ENCODE measurements around the gene ENO2. TPM values are rescaled to one million over a fixed set of nuclear protein-coding genes. Genes with fewer than 3 reads are reported as not detected.
A peak's percentile ranks its signal among the peaks of the same experiment; 100 is the strongest.

The ENO2 gene
- total RNA-seq, 4 donors from 2014 or later: 14.0 to 25.8 (median 15.9) TPM

DNA sequence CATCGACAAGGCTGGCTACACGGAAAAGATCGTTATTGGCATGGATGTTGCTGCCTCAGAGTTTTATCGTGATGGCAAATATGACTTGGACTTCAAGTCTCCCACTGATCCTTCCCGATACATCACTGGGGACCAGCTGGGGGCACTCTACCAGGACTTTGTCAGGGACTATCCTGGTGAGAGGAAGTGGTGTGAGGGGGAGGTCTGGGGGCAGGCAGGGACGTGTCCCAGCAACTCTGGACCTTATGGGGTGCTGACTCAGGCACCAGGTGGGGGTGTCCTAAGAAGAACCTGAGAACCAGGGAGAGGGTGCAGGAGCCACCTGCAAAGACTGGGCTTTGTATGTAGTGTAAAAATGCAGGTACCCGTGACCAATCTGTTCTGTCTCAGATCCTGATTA lies 5.2 kb downstream of the ENO2 start:
- Histone ChIP-seq H3K4me1 (peaks cover 0 to 29% (median 13%) of the 10 kb centered on the region in 4 donors), H3K27me3 (no peaks in the 10 kb centered on the region), H3K36me3 (peaks cover 0 to 70% (median 0%) of the 10 kb centered on the region in 3 donors), H3K27ac (no peak overlapping the region), H3K4me3 (no peak overlapping the region), H3K9me3 (no peaks in the 10 kb centered on the region)
- DNase-seq (ENCODE audit: low spot score in 2 of 2): no peak
- no peak for TF ChIP-seq POLR2A (IDR thresholded peaks at IDR 0.05)
- TF ChIP-seq, protein P1, sequence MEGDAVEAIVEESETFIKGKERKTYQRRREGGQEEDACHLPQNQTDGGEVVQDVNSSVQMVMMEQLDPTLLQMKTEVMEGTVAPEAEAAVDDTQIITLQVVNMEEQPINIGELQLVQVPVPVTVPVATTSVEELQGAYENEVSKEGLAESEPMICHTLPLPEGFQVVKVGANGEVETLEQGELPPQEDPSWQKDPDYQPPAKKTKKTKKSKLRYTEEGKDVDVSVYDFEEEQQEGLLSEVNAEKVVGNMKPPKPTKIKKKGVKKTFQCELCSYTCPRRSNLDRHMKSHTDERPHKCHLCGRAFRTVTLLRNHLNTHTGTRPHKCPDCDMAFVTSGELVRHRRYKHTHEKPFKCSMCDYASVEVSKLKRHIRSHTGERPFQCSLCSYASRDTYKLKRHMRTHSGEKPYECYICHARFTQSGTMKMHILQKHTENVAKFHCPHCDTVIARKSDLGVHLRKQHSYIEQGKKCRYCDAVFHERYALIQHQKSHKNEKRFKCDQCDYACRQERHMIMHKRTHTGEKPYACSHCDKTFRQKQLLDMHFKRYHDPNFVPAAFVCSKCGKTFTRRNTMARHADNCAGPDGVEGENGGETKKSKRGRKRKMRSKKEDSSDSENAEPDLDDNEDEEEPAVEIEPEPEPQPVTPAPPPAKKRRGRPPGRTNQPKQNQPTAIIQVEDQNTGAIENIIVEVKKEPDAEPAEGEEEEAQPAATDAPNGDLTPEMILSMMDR (IDR thresholded peaks at IDR 0.05): no peak
- no peak for TF ChIP-seq EP300 (IDR thresholded peaks at IDR 0.05)
- WGBS, 2 donors: 70% methylated on average over 7 of the region's 7 CpGs

DNA sequence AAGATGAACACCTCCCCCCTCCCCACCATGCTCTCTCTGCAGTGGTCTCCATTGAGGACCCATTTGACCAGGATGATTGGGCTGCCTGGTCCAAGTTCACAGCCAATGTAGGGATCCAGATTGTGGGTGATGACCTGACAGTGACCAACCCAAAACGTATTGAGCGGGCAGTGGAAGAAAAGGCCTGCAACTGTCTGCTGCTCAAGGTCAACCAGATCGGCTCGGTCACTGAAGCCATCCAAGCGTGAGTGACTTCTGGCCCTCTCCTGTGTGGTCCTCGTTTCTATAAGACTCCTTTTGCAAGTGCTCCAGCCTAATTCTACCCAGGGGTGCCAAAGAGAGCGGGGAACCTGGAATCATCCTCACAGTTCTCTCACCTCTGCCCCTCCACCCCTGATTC lies 7.2 kb downstream of the ENO2 start:
- H3K27ac ChIP-seq: no peak overlapping the region
- DNase-seq (ENCODE audit: low spot score in 2 of 2): no peak
- TF ChIP-seq, protein P1 (IDR thresholded peaks at IDR 0.05): no peak
- TF ChIP-seq EP300 (IDR thresholded peaks at IDR 0.05): no peak
- TF ChIP-seq POLR2A (IDR thresholded peaks at IDR 0.05): no peak
- no peak overlapping the region for H3K4me3 ChIP-seq
- H3K9me3 ChIP-seq: no peaks in the 10 kb centered on the region
- H3K4me1 ChIP-seq: peaks cover 3 to 30% (median 16%) of the 10 kb centered on the region in 4 donors
- no peaks in the 10 kb centered on the region for H3K27me3 ChIP-seq
- WGBS, 2 donors: 81 to 82% methylated on average over 7 of the region's 7 CpGs
- H3K36me3 ChIP-seq: peaks cover 0 to 65% (median 0%) of the 10 kb centered on the region in 3 donors

DNA sequence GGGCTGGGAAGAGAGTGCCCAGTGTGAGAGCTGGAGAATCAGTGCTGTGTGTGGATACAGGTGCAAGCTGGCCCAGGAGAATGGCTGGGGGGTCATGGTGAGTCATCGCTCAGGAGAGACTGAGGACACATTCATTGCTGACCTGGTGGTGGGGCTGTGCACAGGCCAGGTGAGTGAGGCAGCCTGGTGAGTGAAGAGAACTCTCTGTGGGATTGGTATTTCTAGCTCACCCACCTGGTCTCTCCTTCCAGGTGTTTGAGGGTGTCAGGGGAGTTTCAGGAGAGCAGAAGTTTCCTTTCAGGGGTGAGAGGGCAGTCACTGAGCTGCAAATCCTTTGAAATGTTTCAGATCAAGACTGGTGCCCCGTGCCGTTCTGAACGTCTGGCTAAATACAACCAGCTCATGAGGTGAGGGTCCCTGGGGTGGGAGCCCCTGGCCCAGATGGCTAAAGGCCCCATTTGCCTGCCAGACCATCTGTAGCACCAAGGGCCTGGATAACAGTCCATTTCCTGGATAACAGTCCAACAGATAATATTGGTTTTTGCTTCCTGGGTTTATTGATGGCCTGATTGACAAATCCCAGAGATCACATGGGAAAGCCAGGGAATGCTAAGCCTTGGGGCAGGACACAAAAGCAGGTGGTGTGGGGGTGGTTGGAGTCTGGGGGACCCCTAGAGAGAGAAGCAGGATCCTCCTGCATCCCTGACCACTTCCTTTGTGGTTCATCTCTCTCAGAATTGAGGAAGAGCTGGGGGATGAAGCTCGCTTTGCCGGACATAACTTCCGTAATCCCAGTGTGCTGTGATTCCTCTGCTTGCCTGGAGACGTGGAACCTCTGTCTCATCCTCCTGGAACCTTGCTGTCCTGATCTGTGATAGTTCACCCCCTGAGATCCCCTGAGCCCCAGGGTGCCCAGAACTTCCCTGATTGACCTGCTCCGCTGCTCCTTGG lies 7.9 kb downstream of the ENO2 start:
- TF ChIP-seq EP300 (IDR thresholded peaks at IDR 0.05) (no peak), POLR2A (IDR thresholded peaks at IDR 0.05) (no peak)
- TF ChIP-seq, protein P1 (IDR thresholded peaks at IDR 0.05): no peak
- H3K27ac ChIP-seq: no peak overlapping the region
- H3K4me3 ChIP-seq: no peak overlapping the region
- 68 to 90% methylated on average over 6 to 9 of the region's 9 CpGs for WGBS, 2 donors
- H3K27me3 ChIP-seq: no peaks in the 10 kb centered on the region
- H3K4me1 ChIP-seq: peaks cover 3 to 37% (median 23%) of the 10 kb centered on the region in 4 donors
- DNase-seq (ENCODE audit: low spot score in 2 of 2): no peak
- H3K36me3 ChIP-seq: peaks cover 0 to 58% (median 0%) of the 10 kb centered on the region in 3 donors
- H3K9me3 ChIP-seq: no peaks in the 10 kb centered on the region

DNA sequence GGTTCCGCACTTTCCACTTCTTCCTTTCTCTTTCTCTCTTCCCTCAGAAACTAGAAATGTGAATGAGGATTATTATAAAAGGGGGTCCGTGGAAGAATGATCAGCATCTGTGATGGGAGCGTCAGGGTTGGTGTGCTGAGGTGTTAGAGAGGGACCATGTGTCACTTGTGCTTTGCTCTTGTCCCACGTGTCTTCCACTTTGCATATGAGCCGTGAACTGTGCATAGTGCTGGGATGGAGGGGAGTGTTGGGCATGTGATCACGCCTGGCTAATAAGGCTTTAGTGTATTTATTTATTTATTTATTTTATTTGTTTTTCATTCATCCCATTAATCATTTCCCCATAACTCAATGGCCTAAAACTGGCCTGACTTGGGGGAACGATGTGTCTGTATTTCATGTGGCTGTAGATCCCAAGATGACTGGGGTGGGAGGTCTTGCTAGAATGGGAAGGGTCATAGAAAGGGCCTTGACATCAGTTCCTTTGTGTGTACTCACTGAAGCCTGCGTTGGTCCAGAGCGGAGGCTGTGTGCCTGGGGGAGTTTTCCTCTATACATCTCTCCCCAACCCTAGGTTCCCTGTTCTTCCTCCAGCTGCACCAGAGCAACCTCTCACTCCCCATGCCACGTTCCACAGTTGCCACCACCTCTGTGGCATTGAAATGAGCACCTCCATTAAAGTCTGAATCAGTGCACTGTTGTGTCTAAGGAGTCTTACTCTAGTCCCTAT lies 8.8 kb downstream of the ENO2 start:
- Histone ChIP-seq H3K36me3 (peaks cover 0 to 49% (median 0%) of the 10 kb centered on the region in 3 donors), H3K27ac (peak overlapping the region in 1 of 4 donors; percentile 99), H3K9me3 (no peaks in the 10 kb centered on the region), H3K4me1 (peaks cover 3 to 37% (median 23%) of the 10 kb centered on the region in 4 donors), H3K4me3 (no peak overlapping the region), H3K27me3 (no peaks in the 10 kb centered on the region)
- WGBS, 2 donors: 67 to 75% methylated on average over 10 of the region's 10 CpGs
- DNase-seq (ENCODE audit: low spot score in 2 of 2): no peak
- TF ChIP-seq EP300 (IDR thresholded peaks at IDR 0.05): no peak

DNA sequence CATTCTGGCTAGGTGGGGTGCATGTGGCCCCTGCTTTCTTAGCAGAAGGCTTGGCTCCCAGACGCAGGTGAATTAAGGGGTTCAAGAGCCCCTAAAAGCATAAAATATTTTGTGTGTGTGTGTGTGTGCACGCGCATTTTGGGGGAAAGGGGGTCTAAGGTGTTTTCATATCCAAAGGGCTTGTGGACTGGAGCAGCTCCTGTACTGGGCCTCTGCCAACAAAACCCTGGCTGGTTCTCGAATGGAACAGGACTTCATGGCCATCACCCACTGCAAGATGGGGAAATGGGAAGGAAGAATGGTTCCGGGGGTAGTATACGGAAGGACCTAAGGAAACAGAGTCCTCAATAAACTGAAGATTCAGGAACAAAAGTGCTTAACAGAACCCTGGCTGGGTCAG lies 9.5 kb downstream of the ENO2 start:
- H3K36me3 ChIP-seq: peaks cover 0 to 42% (median 0%) of the 10 kb centered on the region in 3 donors
- no peaks in the 10 kb centered on the region for H3K9me3 ChIP-seq
- H3K4me3 ChIP-seq: no peak overlapping the region
- peaks cover 3 to 37% (median 23%) of the 10 kb centered on the region in 4 donors for H3K4me1 ChIP-seq
- no peak for DNase-seq (ENCODE audit: low spot score in 2 of 2)
- no peaks in the 10 kb centered on the region for H3K27me3 ChIP-seq
- TF ChIP-seq EP300 (IDR thresholded peaks at IDR 0.05): no peak
- TF ChIP-seq, protein P1 (IDR thresholded peaks at IDR 0.05): no peak
- no peak for TF ChIP-seq POLR2A (IDR thresholded peaks at IDR 0.05)
- 51 to 52% methylated on average over 6 of the region's 6 CpGs for WGBS, 2 donors
- H3K27ac ChIP-seq: peak overlapping the region; percentile 96 to 99 (median 98)
